ENCODE data around the gene UBAP2L. TPM values are rescaled to one million over a fixed set of nuclear protein-coding genes. Genes with fewer than 3 reads are reported as not detected.

UBAP2L gene
- total RNA-seq (194 TPM), polyA plus RNA-seq (10 to 100 TPM; 40.8 to 53.0 (median 46.0) TPM)

- Mint-ChIP-seq H3K27me3 (no peaks in the 10 kb centered on the region), H3K27ac (peak within 1 kb of the TSS; percentile 99 to 100 (median 99)), H3K4me3 (peak within 1 kb of the TSS; percentile 91 to 99 (median 96)), H3K36me3 (peaks cover 22% of the 10 kb centered on the region), H3K4me1 (peaks cover 45 to 80% (median 58%) of the 10 kb centered on the region in 4 donors), H3K9me3 (peaks cover 0 to 3% (median 0%) of the 10 kb centered on the region in 7 donors)
- H3K4me3 ChIP-seq (ENCODE audit: low read depth, low read length): peak within 1 kb of the TSS; percentile 91
- ATAC-seq (ENCODE audit: low read depth in 2 of 2) (peak; percentile 92), DNase-seq (peak; percentile 99 to 100 (median 99))
- peaks cover 58% of the 10 kb centered on the region for H3K4me1 ChIP-seq (ENCODE audit: control insufficient read depth, insufficient read depth, low read length, poor library complexity, severe bottlenecking)
- H3K9me3 ChIP-seq (ENCODE audit: control insufficient read depth in 2 of 2, low read length in 2 of 2): no peaks in the 10 kb centered on the region
- peak within 1 kb of the TSS; percentile 99 for H3K27ac ChIP-seq (ENCODE audit: insufficient read depth, low read length, poor library complexity, severe bottlenecking)
- H3K36me3 ChIP-seq (ENCODE audit: control insufficient read depth, insufficient read depth, low read length): peaks cover 30% of the 10 kb centered on the region
- H3K27me3 ChIP-seq (ENCODE audit: control insufficient read depth, insufficient read depth, low read length): no peaks in the 10 kb centered on the region
Measured at GRCh38 chr1:154220071-154220969, at the start of gene UBAP2L. TSS of gene UBAP2L (plus strand) at chr1:154220955. CDS start at chr1:154225124, 4,169 bp downstream.

GRCh38 chr1:154171223-154171583 lies 49.6 kb upstream of the UBAP2L start:
- H3K9me3 Mint-ChIP-seq: peaks cover 0 to 1% (median 0%) of the 10 kb centered on the region in 7 donors
- no peak for DNase-seq
- Histone ChIP-seq H3K27ac (ENCODE audit: insufficient read depth, low read length, poor library complexity, severe bottlenecking) (peak overlapping the region; percentile 50), H3K4me1 (ENCODE audit: control insufficient read depth, insufficient read depth, low read length, poor library complexity, severe bottlenecking) (peaks cover 13% of the 10 kb centered on the region), H3K36me3 (ENCODE audit: control insufficient read depth, insufficient read depth, low read length) (peaks cover 88% of the 10 kb centered on the region), H3K27me3 (ENCODE audit: control insufficient read depth, insufficient read depth, low read length) (no peaks in the 10 kb centered on the region), H3K9me3 (ENCODE audit: control insufficient read depth in 2 of 2, low read length in 2 of 2) (no peaks in the 10 kb centered on the region), H3K4me3 (ENCODE audit: low read depth, low read length) (no peak overlapping the region)
- peaks cover 3 to 45% (median 43%) of the 10 kb centered on the region in 4 donors for H3K4me1 Mint-ChIP-seq
- peak overlapping the region; percentile 82 to 88 (median 82) for H3K27ac Mint-ChIP-seq
- ATAC-seq (ENCODE audit: low read depth in 2 of 2): no peak
- H3K27me3 Mint-ChIP-seq: no peaks in the 10 kb centered on the region
- no peak overlapping the region for H3K4me3 Mint-ChIP-seq
- peaks cover 61% of the 10 kb centered on the region for H3K36me3 Mint-ChIP-seq

GRCh38 chr1:154171880-154172279 lies 48.9 kb upstream of the UBAP2L start:
- no peaks in the 10 kb centered on the region for H3K9me3 ChIP-seq (ENCODE audit: control insufficient read depth in 2 of 2, low read length in 2 of 2)
- Mint-ChIP-seq H3K27me3 (no peaks in the 10 kb centered on the region), H3K27ac (peak overlapping the region; percentile 62 to 89 (median 84)), H3K9me3 (peaks cover 0 to 1% (median 0%) of the 10 kb centered on the region in 7 donors), H3K4me3 (peak overlapping the region in 3 of 4 donors; percentile 21 to 66 (median 64)), H3K4me1 (peaks cover 5 to 52% (median 47%) of the 10 kb centered on the region in 4 donors), H3K36me3 (peaks cover 60% of the 10 kb centered on the region)
- peaks cover 86% of the 10 kb centered on the region for H3K36me3 ChIP-seq (ENCODE audit: control insufficient read depth, insufficient read depth, low read length)
- no peaks in the 10 kb centered on the region for H3K27me3 ChIP-seq (ENCODE audit: control insufficient read depth, insufficient read depth, low read length)
- peak overlapping the region; percentile 50 for H3K27ac ChIP-seq (ENCODE audit: insufficient read depth, low read length, poor library complexity, severe bottlenecking)
- no peak for DNase-seq
- H3K4me3 ChIP-seq (ENCODE audit: low read depth, low read length): no peak overlapping the region
- peaks cover 20% of the 10 kb centered on the region for H3K4me1 ChIP-seq (ENCODE audit: control insufficient read depth, insufficient read depth, low read length, poor library complexity, severe bottlenecking)
- no peak for ATAC-seq (ENCODE audit: low read depth in 2 of 2)

- H3K9me3 Mint-ChIP-seq: peaks cover 0 to 1% (median 0%) of the 10 kb centered on the region in 7 donors
- H3K27me3 Mint-ChIP-seq: no peaks in the 10 kb centered on the region
- H3K4me1 Mint-ChIP-seq: peaks cover 20 to 74% (median 61%) of the 10 kb centered on the region in 4 donors
- Histone ChIP-seq H3K27ac (ENCODE audit: insufficient read depth, low read length, poor library complexity, severe bottlenecking) (no peak overlapping the region), H3K4me3 (ENCODE audit: low read depth, low read length) (no peak overlapping the region), H3K9me3 (ENCODE audit: control insufficient read depth in 2 of 2, low read length in 2 of 2) (no peaks in the 10 kb centered on the region), H3K4me1 (ENCODE audit: control insufficient read depth, insufficient read depth, low read length, poor library complexity, severe bottlenecking) (peaks cover 47% of the 10 kb centered on the region), H3K36me3 (ENCODE audit: control insufficient read depth, insufficient read depth, low read length) (peaks cover 73% of the 10 kb centered on the region), H3K27me3 (ENCODE audit: control insufficient read depth, insufficient read depth, low read length) (no peaks in the 10 kb centered on the region)
- peak overlapping the region in 1 of 3 donors; percentile 47 for H3K27ac Mint-ChIP-seq
- peaks cover 47% of the 10 kb centered on the region for H3K36me3 Mint-ChIP-seq
- no peak for ATAC-seq (ENCODE audit: low read depth in 2 of 2)
- peak overlapping the region in 1 of 4 donors; percentile 34 for H3K4me3 Mint-ChIP-seq
- no peak for DNase-seq
Measured at GRCh38 chr1:154174654-154175053, 46.1 kb upstream of the UBAP2L start.

- H3K4me3 Mint-ChIP-seq: peak overlapping the region; percentile 1 to 100 (median 48)
- H3K36me3 Mint-ChIP-seq: peaks cover 34% of the 10 kb centered on the region
- Histone ChIP-seq H3K4me3 (ENCODE audit: low read depth, low read length) (no peak overlapping the region), H3K36me3 (ENCODE audit: control insufficient read depth, insufficient read depth, low read length) (peaks cover 59% of the 10 kb centered on the region), H3K27ac (ENCODE audit: insufficient read depth, low read length, poor library complexity, severe bottlenecking) (peak overlapping the region; percentile 30), H3K9me3 (ENCODE audit: control insufficient read depth in 2 of 2, low read length in 2 of 2) (no peaks in the 10 kb centered on the region), H3K4me1 (ENCODE audit: control insufficient read depth, insufficient read depth, low read length, poor library complexity, severe bottlenecking) (peaks cover 61% of the 10 kb centered on the region), H3K27me3 (ENCODE audit: control insufficient read depth, insufficient read depth, low read length) (no peaks in the 10 kb centered on the region)
- H3K27ac Mint-ChIP-seq: peak overlapping the region in 2 of 3 donors; percentile 72 to 80
- DNase-seq (no peak), ATAC-seq (ENCODE audit: low read depth in 2 of 2) (no peak)
- H3K4me1 Mint-ChIP-seq: peaks cover 26 to 80% (median 63%) of the 10 kb centered on the region in 4 donors
- H3K9me3 Mint-ChIP-seq: peaks cover 0 to 1% (median 0%) of the 10 kb centered on the region in 7 donors
- no peaks in the 10 kb centered on the region for H3K27me3 Mint-ChIP-seq
Measured at GRCh38 chr1:154176337-154176736, 44.4 kb upstream of the UBAP2L start.

- peak overlapping the region; percentile 93 for H3K27ac ChIP-seq (ENCODE audit: insufficient read depth, low read length, poor library complexity, severe bottlenecking)
- peaks cover 23% of the 10 kb centered on the region for H3K36me3 Mint-ChIP-seq
- DNase-seq: no peak
- H3K9me3 ChIP-seq (ENCODE audit: control insufficient read depth in 2 of 2, low read length in 2 of 2): no peaks in the 10 kb centered on the region
- H3K27me3 ChIP-seq (ENCODE audit: control insufficient read depth, insufficient read depth, low read length): no peaks in the 10 kb centered on the region
- ATAC-seq (ENCODE audit: low read depth in 2 of 2): no peak
- H3K27ac Mint-ChIP-seq: peak overlapping the region; percentile 82 to 98 (median 84)
- H3K4me3 ChIP-seq (ENCODE audit: low read depth, low read length): peak overlapping the region; percentile 75
- H3K27me3 Mint-ChIP-seq: no peaks in the 10 kb centered on the region
- peaks cover 42% of the 10 kb centered on the region for H3K36me3 ChIP-seq (ENCODE audit: control insufficient read depth, insufficient read depth, low read length)
- H3K9me3 Mint-ChIP-seq: peaks cover 0 to 2% (median 0%) of the 10 kb centered on the region in 7 donors
- H3K4me1 ChIP-seq (ENCODE audit: control insufficient read depth, insufficient read depth, low read length, poor library complexity, severe bottlenecking): peaks cover 75% of the 10 kb centered on the region
- peaks cover 29 to 75% (median 58%) of the 10 kb centered on the region in 4 donors for H3K4me1 Mint-ChIP-seq
- peak overlapping the region; percentile 90 to 100 (median 95) for H3K4me3 Mint-ChIP-seq
Measured at GRCh38 chr1:154178013-154178412, 42.7 kb upstream of the UBAP2L start.

- Histone ChIP-seq H3K27ac (ENCODE audit: insufficient read depth, low read length, poor library complexity, severe bottlenecking) (peak overlapping the region; percentile 93), H3K4me3 (ENCODE audit: low read depth, low read length) (peak overlapping the region; percentile 75), H3K27me3 (ENCODE audit: control insufficient read depth, insufficient read depth, low read length) (no peaks in the 10 kb centered on the region), H3K36me3 (ENCODE audit: control insufficient read depth, insufficient read depth, low read length) (peaks cover 39% of the 10 kb centered on the region), H3K4me1 (ENCODE audit: control insufficient read depth, insufficient read depth, low read length, poor library complexity, severe bottlenecking) (peaks cover 80% of the 10 kb centered on the region), H3K9me3 (ENCODE audit: control insufficient read depth in 2 of 2, low read length in 2 of 2) (no peaks in the 10 kb centered on the region)
- Mint-ChIP-seq H3K27ac (peak overlapping the region; percentile 82 to 98 (median 95)), H3K4me3 (peak overlapping the region; percentile 90 to 100 (median 95)), H3K27me3 (no peaks in the 10 kb centered on the region), H3K9me3 (peaks cover 0 to 2% (median 0%) of the 10 kb centered on the region in 7 donors), H3K36me3 (peaks cover 23% of the 10 kb centered on the region), H3K4me1 (peaks cover 29 to 82% (median 59%) of the 10 kb centered on the region in 4 donors)
- DNase-seq: no peak
- no peak for ATAC-seq (ENCODE audit: low read depth in 2 of 2)
Measured at GRCh38 chr1:154178911-154179811, 41.6 kb upstream of the UBAP2L start.

All from CD4-positive, CD25-positive, alpha-beta regulatory T cell (primary cell).